H1 (cell line): ENCODE measurements around the gene ASF1A. TPM values are rescaled to one million over a fixed set of nuclear protein-coding genes. Genes with fewer than 3 reads are reported as not detected.

Source experiments
- BCL11A ChIP-seq, 2 experiments: IDR thresholded peaks; one replicate each; pipeline ENCODE4 v1.6.1; 2011; ENCODE audit warnings: low read depth in 2 of 2, low read length in 2 of 2, mild to moderate bottlenecking in 2 of 2
- CHD7 ChIP-seq: fragments of 300-600 bp; sonication (generic); IDR thresholded peaks from 2 replicates; pipeline ENCODE4 v1.7.1; 2012; ENCODE audit warnings: low read length, moderate library complexity, mild to moderate bottlenecking, inconsistent platforms; ENCODE audit not compliant: insufficient replicate concordance
- SP1 ChIP-seq: IDR thresholded peaks from 2 replicates; pipeline ENCODE4 v1.6.1; 2011; ENCODE audit warnings: low read depth, low read length
- polyA plus RNA-seq, 7 experiments: library from polyadenylated mRNA; depleted of rRNA in 3 of 7; stranded (reverse) in 5 of 7; unstranded in 2 of 7; fragments of >200 nt in 5 of 7; fragments of 200-250 nt in 2 of 7; gene quantifications; 1 replicate in 5 of 7; 2 replicates in 1 of 7; 4 replicates in 1 of 7; pipeline versions ENCODE4 v1.2.1 to v1.2.3, GENCODE V29; 2011 to 2013; ENCODE audit warnings: missing spikeins in 2 of 7, mixed read lengths in 2 of 7
- total RNA-seq: library from RNA; stranded (reverse); fragmentation: NEBNext Ultra II Directional; extraction: Animal tissue kit (Norgen Biotek cat#: 25700); gene quantifications from 2 replicates; pipeline ENCODE4 v1.2.1, GENCODE V29; 2021

Gene ASF1A
- total and polyA plus RNA-seq, 2 of the 8 experiments (the other 6 are each of a cell fraction or from before 2014, with no cell fraction given): 11.4 to 50.2 TPM

- TF ChIP-seq CHD7: no peak
- no peak for TF ChIP-seq SP1
- no peak for TF ChIP-seq BCL11A (IDR thresholded peaks at IDR 0.05; ENCODE audit: low read depth in 2 of 2, low read length in 2 of 2)
These were observed 28.9 kb upstream of the ASF1A start (continued) for GRCh38 chr6:118865100-118865391.
